ENCODE data around the gene CFDP1. TPM values are rescaled to one million over a fixed set of nuclear protein-coding genes. Genes with fewer than 3 reads are reported as not detected.
A peak's percentile ranks its signal among the peaks of the same experiment; 100 is the strongest.
"Not testable (repeated sequence)": the region's sequence is repeated elsewhere in the genome, so short reads cannot be mapped to it uniquely, and the experiment has no call there.

The CFDP1 gene
- total RNA-seq, 4 donors from 2014 or later: 51.2 to 318 (median 145) TPM

GRCh38 chr16:75458029-75458428 lies 24.7 kb upstream of the CFDP1 start:
- Histone ChIP-seq H3K27ac (peak overlapping the region; percentile 60 to 73 (median 68)), H3K4me3 (no peak overlapping the region), H3K4me1 (peaks cover 14 to 90% (median 68%) of the 10 kb centered on the region in 4 donors), H3K9me3 (no peaks in the 10 kb centered on the region), H3K36me3 (no peaks in the 10 kb centered on the region), H3K27me3 (no peaks in the 10 kb centered on the region)
- 54% methylated on average over 4 of the region's 4 CpGs for WGBS, 2 donors (ENCODE audit: low coverage in 1 of 2)
- intact Hi-C loops (cut with DNase I; ENCODE audit: low total_unique reads): no loop called here
- TF ChIP-seq EP300 (IDR thresholded peaks at IDR 0.05; ENCODE audit: low read depth): no peak
- TF ChIP-seq, protein P1, sequence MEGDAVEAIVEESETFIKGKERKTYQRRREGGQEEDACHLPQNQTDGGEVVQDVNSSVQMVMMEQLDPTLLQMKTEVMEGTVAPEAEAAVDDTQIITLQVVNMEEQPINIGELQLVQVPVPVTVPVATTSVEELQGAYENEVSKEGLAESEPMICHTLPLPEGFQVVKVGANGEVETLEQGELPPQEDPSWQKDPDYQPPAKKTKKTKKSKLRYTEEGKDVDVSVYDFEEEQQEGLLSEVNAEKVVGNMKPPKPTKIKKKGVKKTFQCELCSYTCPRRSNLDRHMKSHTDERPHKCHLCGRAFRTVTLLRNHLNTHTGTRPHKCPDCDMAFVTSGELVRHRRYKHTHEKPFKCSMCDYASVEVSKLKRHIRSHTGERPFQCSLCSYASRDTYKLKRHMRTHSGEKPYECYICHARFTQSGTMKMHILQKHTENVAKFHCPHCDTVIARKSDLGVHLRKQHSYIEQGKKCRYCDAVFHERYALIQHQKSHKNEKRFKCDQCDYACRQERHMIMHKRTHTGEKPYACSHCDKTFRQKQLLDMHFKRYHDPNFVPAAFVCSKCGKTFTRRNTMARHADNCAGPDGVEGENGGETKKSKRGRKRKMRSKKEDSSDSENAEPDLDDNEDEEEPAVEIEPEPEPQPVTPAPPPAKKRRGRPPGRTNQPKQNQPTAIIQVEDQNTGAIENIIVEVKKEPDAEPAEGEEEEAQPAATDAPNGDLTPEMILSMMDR (IDR thresholded peaks at IDR 0.05): no peak
- no peak for TF ChIP-seq POLR2A (IDR thresholded peaks at IDR 0.05)
- in situ Hi-C loops (cut with MboI; ENCODE audit: low pct_ligation_motif_present in 1 of 4, low pct_unique_long_range_greater_than_20kb in 1 of 4, low sequenced_read_pairs in 3 of 4): loop anchor here in 2 of 4 donors (25.0 kb wide), 1 partner anchor 179 kb away; the partner anchor contains the start of genes KARS1 (in 2 of the 2) and TERF2IP (in 2 of the 2)
- no peak for DNase-seq

- Histone ChIP-seq H3K4me1 (peaks cover 9 to 90% (median 67%) of the 10 kb centered on the region in 4 donors), H3K36me3 (no peaks in the 10 kb centered on the region), H3K4me3 (no peak overlapping the region), H3K27me3 (no peaks in the 10 kb centered on the region), H3K9me3 (no peaks in the 10 kb centered on the region), H3K27ac (peak overlapping the region; percentile 60 to 73 (median 68))
- peak; percentile 55 for DNase-seq
- WGBS, 2 donors (ENCODE audit: low coverage in 1 of 2): 55 to 67% methylated on average over 4 to 5 of the region's 5 CpGs
- in situ Hi-C loops (cut with MboI; ENCODE audit: low pct_ligation_motif_present in 1 of 4, low pct_unique_long_range_greater_than_20kb in 1 of 4, low sequenced_read_pairs in 3 of 4): loop anchor here in 2 of 4 donors (25.0 kb wide), 1 partner anchor 180 kb away; the partner anchor contains the start of genes KARS1 (in 2 of the 2) and TERF2IP (in 2 of the 2)
- TF ChIP-seq, protein P1 (IDR thresholded peaks at IDR 0.05): no peak
- TF ChIP-seq POLR2A (IDR thresholded peaks at IDR 0.05): no peak
- TF ChIP-seq POLR2AphosphoS5 (IDR thresholded peaks at IDR 0.05): no peak
- TF ChIP-seq EP300 (IDR thresholded peaks at IDR 0.05; ENCODE audit: low read depth): no peak
- intact Hi-C loops (cut with DNase I; ENCODE audit: low total_unique reads): no loop called here
Measured at GRCh38 chr16:75457485-75458021, 24.2 kb upstream of the CFDP1 start.

DNA sequence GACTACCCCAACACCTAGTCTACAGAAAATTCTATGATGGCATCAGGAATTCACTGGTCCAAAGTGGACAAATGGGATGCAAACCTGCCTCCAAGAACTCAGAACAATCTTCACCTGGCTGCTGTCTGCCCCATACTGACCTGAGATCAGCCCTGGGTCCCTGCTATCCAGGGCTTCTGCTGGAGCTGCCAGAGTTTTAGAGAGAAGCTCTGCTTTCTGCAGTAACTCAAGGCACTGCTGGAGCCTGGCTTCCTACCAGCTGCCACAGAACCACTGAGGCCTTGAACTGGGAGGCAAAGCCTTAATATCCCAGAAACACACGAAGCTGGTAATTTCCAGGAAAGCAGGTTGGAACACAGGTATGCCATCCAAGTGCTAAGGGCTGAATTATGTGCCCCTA lies 23.7 kb upstream of the CFDP1 start:
- Histone ChIP-seq H3K4me3 (no peak overlapping the region), H3K4me1 (peaks cover 9 to 89% (median 62%) of the 10 kb centered on the region in 4 donors), H3K27me3 (no peaks in the 10 kb centered on the region), H3K9me3 (no peaks in the 10 kb centered on the region), H3K27ac (peak overlapping the region; percentile 60 to 73 (median 68)), H3K36me3 (no peaks in the 10 kb centered on the region)
- no peak for DNase-seq
- TF ChIP-seq EP300 (IDR thresholded peaks at IDR 0.05; ENCODE audit: low read depth) (no peak), POLR2A (IDR thresholded peaks at IDR 0.05) (no peak), POLR2AphosphoS5 (IDR thresholded peaks at IDR 0.05) (no peak)
- TF ChIP-seq, protein P1 (IDR thresholded peaks at IDR 0.05): no peak
- intact Hi-C loops (cut with DNase I; ENCODE audit: low total_unique reads): no loop called here
- WGBS, 2 donors (ENCODE audit: low coverage in 1 of 2): 86 to 88% methylated on average over 1 of the region's 1 CpG
- in situ Hi-C loops (cut with MboI; ENCODE audit: low pct_ligation_motif_present in 1 of 4, low pct_unique_long_range_greater_than_20kb in 1 of 4, low sequenced_read_pairs in 3 of 4): loop anchor here in 2 of 4 donors (25.0 kb wide), 1 partner anchor 180 kb away; the partner anchor contains the start of genes KARS1 (in 2 of the 2) and TERF2IP (in 2 of the 2)

- DNase-seq; H3K27me3 ChIP-seq; H3K4me3 ChIP-seq; intact Hi-C loops (cut with DNase I; ENCODE audit: low total_unique reads); H3K9me3 ChIP-seq; H3K36me3 ChIP-seq: not testable (repeated sequence)
- in situ Hi-C loops (cut with MboI; ENCODE audit: low pct_ligation_motif_present in 1 of 4, low pct_unique_long_range_greater_than_20kb in 1 of 4, low sequenced_read_pairs in 3 of 4): loop anchor here in 2 of 4 donors (25.0 kb wide), 1 partner anchor 181 kb away; the partner anchor contains the start of genes KARS1 (in 2 of the 2) and TERF2IP (in 2 of the 2)
- H3K27ac ChIP-seq: peak overlapping the region in 3 of 4 donors; percentile 67 to 73 (median 68)
- TF ChIP-seq, protein P1 (IDR thresholded peaks at IDR 0.05): peak in 1 of 5 experiments; percentile 16
- peaks cover 9 to 84% (median 57%) of the 10 kb centered on the region in 4 donors for H3K4me1 ChIP-seq
- 81% methylated on average over 4 of the region's 4 CpGs; no CpG with 5 or more reads in 1 of the 2 donors for WGBS, 2 donors (ENCODE audit: low coverage in 1 of 2)
Measured at GRCh38 chr16:75456486-75456885, 23.2 kb upstream of the CFDP1 start.
